ENCODE results near the gene MCF2. TPM values are rescaled to one million over a fixed set of nuclear protein-coding genes. Genes with fewer than 3 reads are reported as not detected.

MCF2 gene
- total and polyA plus RNA-seq, 3 donors from 2014 or later = 19.6 to 55.5 (median 55.2) TPM

DNA sequence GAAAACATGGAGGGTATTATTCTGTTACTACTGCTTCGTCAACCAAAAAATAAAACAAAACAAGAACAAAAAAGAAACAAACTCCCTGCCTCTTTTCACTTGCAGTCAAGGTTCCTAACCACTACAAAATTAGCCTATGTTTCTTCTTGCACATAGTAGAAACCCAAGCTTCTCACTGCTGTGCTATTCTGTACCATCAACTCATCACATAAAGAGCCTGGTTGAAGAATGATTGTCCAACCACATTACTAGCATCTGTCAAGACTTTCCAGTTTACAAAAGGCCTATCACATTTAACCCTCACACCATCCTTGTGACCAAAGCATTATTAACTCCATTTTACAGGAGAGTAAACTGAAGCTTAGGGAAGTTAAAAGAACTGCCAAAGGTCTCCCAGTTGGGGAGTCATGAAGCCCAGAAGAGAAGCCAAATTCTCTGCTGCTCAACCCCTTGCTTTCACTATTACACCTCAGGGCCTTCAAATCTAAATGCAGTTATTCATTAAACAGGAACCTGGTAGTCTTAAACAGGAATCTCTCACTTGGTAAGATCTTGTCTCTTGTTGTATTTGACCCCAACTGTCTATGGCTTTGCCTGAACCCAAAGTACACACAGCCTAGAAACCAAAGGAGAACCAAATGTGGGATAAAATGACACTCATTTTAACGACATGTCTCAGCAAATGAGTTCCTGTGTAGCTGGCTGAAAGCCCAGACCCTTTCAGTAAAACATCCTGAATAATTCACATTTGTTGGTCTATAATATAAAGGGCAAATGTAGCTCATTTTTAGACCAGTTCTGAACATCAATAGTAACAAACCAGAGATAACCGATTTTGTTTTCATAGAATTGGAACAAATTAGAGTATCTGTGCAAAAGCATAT is 168.8 kb downstream of the MCF2 start:
- Histone ChIP-seq H3K27me3 (no peaks in the 10 kb centered on the region), H3K4me1 (no peaks in the 10 kb centered on the region), H3K36me3 (ENCODE audit: low read depth, missing control alignments) (no peaks in the 10 kb centered on the region), H3K9me3 (no peaks in the 10 kb centered on the region), H3K27ac (no peak overlapping the region), H3K4me3 (no peak overlapping the region)
- no peak for TF ChIP-seq POLR2A (IDR thresholded peaks at IDR 0.05)
- TF ChIP-seq, protein P1, sequence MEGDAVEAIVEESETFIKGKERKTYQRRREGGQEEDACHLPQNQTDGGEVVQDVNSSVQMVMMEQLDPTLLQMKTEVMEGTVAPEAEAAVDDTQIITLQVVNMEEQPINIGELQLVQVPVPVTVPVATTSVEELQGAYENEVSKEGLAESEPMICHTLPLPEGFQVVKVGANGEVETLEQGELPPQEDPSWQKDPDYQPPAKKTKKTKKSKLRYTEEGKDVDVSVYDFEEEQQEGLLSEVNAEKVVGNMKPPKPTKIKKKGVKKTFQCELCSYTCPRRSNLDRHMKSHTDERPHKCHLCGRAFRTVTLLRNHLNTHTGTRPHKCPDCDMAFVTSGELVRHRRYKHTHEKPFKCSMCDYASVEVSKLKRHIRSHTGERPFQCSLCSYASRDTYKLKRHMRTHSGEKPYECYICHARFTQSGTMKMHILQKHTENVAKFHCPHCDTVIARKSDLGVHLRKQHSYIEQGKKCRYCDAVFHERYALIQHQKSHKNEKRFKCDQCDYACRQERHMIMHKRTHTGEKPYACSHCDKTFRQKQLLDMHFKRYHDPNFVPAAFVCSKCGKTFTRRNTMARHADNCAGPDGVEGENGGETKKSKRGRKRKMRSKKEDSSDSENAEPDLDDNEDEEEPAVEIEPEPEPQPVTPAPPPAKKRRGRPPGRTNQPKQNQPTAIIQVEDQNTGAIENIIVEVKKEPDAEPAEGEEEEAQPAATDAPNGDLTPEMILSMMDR (IDR thresholded peaks at IDR 0.05) = no peak
- DNase-seq = no peak
- 46 to 71% methylated on average over 3 of the region's 3 CpGs for WGBS, 2 donors
- intact Hi-C loops (cut with DNase I; ENCODE audit: low total_unique reads) = no loop called here

DNA sequence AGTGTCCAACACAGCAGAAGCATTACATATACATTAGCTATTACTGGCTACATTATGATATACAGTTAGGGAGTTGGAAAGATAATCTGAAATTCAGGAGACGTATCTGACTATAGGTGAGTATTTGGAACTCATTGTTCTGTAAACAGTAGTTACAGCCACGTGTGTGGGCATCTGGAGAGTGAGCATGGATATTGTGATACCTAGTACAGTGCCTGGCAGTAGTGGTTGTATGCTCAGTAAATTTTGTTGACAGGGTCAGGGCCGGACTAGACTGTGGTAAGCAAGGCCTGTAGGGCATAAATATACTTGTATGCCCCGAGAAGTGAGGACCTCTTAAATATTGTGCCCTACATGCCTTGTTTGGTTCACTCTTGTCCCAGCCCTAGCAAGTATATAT is 174.5 kb downstream of the MCF2 start:
- no peak for TF ChIP-seq POLR2A (IDR thresholded peaks at IDR 0.05)
- TF ChIP-seq, protein P1 (IDR thresholded peaks at IDR 0.05) = no peak
- Histone ChIP-seq H3K36me3 (ENCODE audit: low read depth, missing control alignments) (no peaks in the 10 kb centered on the region), H3K4me3 (no peak overlapping the region), H3K27me3 (no peaks in the 10 kb centered on the region), H3K4me1 (no peaks in the 10 kb centered on the region), H3K9me3 (no peaks in the 10 kb centered on the region), H3K27ac (no peak overlapping the region)
- 73 to 90% methylated on average over 2 to 4 of the region's 4 CpGs for WGBS, 2 donors
- DNase-seq = no peak
- intact Hi-C loops (cut with DNase I; ENCODE audit: low total_unique reads) = no loop called here

DNA sequence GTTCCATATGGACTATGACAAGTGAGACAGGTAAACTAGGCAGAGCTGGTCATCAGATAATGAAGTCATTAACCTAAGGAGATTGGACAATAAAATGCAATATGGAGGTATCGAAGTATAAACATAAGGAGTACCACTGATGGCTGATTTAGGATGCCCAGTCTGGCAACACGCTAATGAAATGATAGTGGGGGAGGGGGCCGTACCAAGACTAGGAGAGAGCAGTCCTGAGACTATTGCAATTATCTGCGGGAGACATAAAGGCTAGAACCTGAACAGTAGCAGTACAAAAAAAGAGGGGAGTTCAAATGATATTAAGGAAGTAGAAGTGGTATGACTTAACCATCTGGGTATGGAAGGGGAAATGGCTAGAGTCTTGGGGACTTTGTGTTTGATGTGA is 175.1 kb downstream of the MCF2 start:
- 90 to 96% methylated on average over 4 of the region's 4 CpGs for WGBS, 2 donors
- Histone ChIP-seq H3K27me3 (no peaks in the 10 kb centered on the region), H3K4me1 (no peaks in the 10 kb centered on the region), H3K36me3 (ENCODE audit: low read depth, missing control alignments) (no peaks in the 10 kb centered on the region), H3K4me3 (no peak overlapping the region), H3K9me3 (no peaks in the 10 kb centered on the region), H3K27ac (no peak overlapping the region)
- intact Hi-C loops (cut with DNase I; ENCODE audit: low total_unique reads) = no loop called here
- TF ChIP-seq, protein P1 (IDR thresholded peaks at IDR 0.05) = no peak
- no peak for TF ChIP-seq POLR2A (IDR thresholded peaks at IDR 0.05)
- DNase-seq = no peak

Small RNA genes lying within 50 kb of the gene (small RNA-seq; reads per million reads assigned to genes)
- 0 reads per million in 2 donors for gene RF01210

Other genes with a start within 250 kb of the MCF2 start
- under 1 TPM in 1 of 2 donors, not detected in 1; 0.06 TPM for gene F9, start 177.4 kb downstream of the MCF2 start, total RNA-seq
- gene F9, start 177.4 kb downstream of the MCF2 start, polyA plus RNA-seq (ENCODE audit: insufficient read depth, low read depth, low replicate concordance) = not detected
- gene ATP11C, start 224.9 kb upstream of the MCF2 start, total RNA-seq = 10 to 100 TPM; 33.8 to 36.6 TPM
- 15.9 TPM for gene ATP11C, start 224.9 kb upstream of the MCF2 start, polyA plus RNA-seq (ENCODE audit: insufficient read depth, low read depth, low replicate concordance)

Data from testis (tissue), 3 donors.